LNCAP (cell line): ENCODE data around the gene RGSL1.

Experiments used
- TF ChIP-seq, protein P1 (sequence below): fragments of 450-650 bp; IDR thresholded peaks from 2 replicates; pipeline ENCODE4 v1.5.1; 2017; ENCODE audit warnings: mild to moderate bottlenecking

Gene RGSL1

DNA sequence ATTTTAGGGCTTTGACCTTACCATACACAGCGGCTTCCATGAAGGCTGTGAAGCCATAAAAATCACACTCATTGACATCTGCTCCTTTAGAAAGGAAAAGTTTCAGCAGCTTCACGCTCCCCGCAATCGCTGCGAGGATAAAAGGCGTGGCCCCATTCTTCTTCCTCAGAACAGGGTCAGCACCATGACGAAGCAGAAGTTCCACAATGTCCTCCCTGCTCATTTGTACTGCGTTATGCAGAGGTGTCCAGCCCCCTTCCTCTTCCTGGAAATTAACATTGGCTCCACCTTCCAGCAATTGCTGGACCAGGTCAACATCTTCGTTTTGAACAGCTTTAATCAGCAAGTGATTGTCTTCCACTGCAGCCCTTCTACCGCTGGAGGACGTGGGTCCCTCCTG lies 136.4 kb downstream of the RGSL1 start:
- TF ChIP-seq, protein P1, sequence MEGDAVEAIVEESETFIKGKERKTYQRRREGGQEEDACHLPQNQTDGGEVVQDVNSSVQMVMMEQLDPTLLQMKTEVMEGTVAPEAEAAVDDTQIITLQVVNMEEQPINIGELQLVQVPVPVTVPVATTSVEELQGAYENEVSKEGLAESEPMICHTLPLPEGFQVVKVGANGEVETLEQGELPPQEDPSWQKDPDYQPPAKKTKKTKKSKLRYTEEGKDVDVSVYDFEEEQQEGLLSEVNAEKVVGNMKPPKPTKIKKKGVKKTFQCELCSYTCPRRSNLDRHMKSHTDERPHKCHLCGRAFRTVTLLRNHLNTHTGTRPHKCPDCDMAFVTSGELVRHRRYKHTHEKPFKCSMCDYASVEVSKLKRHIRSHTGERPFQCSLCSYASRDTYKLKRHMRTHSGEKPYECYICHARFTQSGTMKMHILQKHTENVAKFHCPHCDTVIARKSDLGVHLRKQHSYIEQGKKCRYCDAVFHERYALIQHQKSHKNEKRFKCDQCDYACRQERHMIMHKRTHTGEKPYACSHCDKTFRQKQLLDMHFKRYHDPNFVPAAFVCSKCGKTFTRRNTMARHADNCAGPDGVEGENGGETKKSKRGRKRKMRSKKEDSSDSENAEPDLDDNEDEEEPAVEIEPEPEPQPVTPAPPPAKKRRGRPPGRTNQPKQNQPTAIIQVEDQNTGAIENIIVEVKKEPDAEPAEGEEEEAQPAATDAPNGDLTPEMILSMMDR: no peak

DNA sequence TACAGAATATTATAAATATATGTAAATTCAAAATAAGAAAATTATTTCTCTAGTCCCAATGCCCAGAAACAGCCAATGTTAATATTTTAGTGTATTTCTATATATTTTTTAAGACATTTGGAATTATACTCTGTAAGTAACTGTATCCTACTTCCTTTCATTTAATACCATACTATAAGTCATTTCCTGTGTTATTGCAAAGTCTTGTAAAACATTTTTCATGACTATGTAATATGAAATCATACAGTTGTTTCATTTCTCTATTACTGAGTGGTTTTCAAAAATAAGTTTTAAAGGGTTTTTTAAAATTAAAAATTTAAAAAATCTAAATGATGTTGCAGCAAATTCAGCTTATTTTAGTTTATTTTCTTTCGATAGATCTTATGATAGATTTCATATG lies 137.1 kb downstream of the RGSL1 start:
- TF ChIP-seq, protein P1: no peak

DNA sequence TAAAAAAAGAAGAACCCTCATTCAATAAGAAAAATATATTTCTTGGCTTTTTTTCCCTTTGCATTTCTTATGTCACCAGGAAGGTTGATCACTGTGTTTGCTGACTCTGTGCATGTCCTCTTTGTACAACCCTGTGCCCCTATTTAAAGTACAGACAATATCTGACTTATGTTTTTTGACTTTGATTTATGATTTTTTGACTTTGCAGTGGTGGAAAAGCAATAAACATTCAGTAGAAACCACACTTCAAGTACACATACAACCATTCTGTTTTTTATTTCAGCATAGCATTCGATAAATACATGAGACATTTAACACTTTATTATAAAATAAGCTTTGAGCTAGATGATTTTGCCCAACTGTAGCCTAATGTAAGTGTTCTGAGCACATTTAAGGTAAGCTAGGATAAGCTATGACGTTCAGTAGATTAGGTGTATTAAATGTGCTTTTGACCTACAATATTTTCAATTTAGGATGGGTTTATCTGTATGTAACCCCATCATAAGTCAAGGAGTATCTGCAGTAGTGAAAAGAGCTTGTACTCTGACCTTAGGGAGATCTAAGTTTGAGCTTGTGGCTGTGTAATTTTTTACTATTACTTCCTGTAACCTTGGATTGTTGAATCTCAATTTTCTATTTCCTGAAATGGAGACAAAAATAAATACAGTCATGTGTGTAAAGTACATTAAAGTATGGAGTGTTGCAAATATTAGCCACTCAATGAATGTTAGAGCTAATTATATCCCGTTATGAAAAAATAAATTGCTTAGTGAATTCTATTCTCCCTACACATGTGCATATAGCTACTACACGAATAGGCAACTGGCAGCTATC lies 137.9 kb downstream of the RGSL1 start:
- TF ChIP-seq, protein P1: no peak

DNA sequence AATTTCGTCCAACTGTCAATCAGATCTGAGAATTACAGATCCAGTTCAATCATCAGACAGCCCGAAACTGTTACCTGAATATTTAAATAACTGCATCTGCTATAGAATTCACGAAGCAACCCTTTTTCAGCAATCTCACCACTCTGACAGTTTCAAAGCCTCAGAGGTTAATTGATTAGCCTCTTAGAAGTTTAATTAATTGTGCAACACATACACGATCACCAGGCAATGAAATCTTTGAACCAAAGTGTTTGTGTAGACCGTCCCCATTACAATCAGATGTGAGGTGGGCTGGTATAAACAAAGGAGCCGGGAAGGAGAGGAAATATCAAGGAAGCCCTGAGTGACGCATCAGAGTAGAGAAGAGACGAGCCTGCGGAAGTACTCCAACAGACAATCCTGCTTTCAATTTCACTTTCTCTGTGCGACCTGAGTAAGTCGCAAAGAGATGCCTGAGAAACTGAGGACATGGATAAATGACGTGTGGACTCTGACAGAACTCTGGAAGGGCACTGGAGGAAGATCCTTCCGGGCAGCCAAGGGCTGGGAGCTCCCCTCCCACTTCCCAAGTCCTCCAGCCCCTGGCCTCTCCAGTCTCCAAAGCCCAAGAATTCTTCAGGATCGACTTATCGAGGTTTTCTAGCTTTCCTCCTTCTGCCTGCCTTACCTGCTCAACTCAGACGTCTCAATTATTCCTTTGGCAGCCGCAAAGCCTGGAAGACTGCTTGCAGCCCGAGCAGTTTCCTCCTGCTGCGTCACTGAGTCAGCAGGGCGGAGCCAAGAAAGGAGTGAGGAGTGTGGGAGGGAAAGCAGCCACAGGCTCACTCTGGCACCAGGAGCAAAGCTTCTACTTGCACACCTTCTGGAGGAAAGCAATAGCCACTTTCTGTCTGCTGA lies 138.8 kb downstream of the RGSL1 start, which contains the start of gene RNASEL:
Gene RNASEL (minus strand): TSS at position 757 of the 897 bp plus-strand sequence. CDS start 2,450 bp downstream, outside the sequence.
- TF ChIP-seq, protein P1: no peak

DNA sequence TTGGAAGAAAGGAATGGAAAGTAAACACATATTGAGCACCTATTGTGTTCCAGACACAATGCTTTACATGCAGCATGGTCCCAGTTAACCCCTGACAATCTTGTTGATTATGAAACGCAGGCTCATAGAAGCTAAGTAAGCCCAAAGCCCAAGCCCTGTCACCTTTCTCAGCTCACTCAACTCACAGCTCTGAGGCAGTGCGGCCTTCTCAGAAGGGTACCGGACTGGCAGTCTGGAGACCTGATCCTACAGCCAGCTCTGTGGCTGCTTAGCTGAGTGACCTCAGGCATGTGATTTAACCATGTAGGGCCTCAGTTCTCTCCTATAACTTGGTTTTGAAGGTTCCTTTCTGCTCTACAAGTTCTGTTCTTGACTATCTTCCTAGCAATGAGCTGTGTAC lies 139.6 kb downstream of the RGSL1 start:
- TF ChIP-seq, protein P1: no peak

DNA sequence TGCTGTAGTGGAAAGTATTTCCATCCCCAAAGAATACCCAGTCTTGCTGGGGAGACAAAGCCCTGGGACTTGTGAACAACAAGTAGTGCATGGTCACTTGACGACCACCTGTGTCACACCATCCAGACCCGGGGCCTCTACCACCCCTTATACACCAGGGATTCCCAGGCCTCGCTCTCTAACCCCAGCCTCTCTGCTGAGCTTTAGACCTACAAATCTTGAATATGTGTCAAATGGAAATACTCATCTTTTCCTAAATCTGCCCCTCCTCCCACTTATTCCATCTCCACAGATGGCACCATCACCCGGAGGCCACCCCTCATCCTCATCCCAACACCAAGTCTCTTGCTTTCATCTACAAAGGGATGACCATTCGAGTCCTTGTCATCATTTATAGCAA lies 140.0 kb downstream of the RGSL1 start:
- TF ChIP-seq, protein P1: no peak

DNA sequence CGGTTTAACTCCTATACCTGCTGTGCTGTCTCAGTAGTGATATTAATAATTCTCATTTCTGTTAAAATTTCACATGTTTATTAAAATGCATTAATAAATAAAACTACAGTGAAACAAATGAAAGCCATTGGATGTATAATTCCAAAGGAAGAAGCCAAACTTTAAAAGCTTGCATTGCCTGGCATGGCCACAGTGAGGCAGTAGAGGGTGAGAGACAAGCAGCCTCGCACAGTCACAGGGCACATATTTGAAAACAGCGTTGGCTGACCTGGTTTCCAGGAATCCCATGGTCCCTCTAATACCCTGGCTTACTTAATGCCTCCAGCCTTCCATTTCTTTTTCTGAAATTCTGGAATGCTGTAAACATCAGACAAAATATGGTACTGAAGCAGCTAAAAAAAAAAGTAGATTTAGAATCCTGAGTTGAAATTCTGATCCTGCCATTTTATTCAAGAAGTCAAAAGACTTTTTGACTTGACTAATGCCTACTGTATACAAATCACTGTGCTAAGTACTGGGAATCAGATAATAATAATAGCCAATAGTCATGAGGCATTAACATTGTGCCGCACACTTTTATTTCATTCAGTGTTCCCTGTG lies 145.8 kb downstream of the RGSL1 start:
- TF ChIP-seq, protein P1: peak; percentile 98
